ENCODE measurements around the gene CEBPA.
"Not testable (repeated sequence)": the region's sequence is repeated elsewhere in the genome, so short reads cannot be mapped to it uniquely, and the experiment has no call there.

Gene CEBPA

GRCh38 chr19:33323093-33323820 lies 20.9 kb upstream of the CEBPA start:
- DNase-seq: no peak

DNA sequence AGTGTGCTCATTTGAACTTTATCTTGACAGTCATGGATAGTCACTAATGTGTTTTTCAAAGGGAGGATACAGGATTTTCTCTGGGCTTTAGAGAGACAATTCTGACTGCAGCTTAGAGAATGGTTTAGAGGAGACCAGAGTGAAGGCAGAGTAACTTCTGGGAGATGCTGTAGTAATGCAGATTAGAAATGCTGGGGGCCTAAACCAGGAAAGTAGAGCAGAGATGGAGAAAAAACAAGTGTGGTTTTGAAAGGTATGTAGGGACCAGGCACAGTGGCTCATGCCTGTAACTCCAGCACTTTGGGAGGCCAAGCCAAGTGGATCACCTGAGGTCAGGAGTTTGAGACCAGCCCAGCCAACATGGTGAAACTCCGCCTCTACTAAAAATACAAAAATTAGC lies 18.3 kb upstream of the CEBPA start:
- DNase-seq: no peak

DNA sequence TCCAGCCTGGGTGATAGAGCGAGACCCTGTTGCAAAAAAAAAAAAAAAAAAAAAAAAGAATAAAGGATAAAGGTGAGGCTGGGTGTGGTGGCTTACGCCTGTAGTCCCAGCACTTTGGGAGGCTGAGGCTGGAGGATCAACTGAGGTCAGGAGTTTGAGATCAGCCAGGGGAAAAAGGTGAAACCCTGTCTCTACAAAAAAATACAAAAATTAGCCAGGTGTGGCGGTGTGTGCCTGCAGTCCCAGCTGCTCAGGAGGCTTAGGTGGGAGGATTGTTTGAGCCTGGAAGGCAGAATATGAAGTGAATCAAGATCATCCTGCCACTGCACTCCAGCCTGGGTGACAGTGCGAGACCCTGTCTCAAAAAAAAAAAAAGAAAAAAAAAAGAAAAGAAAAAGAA lies 15.7 kb upstream of the CEBPA start:
- DNase-seq: not testable (repeated sequence)

- no peak for DNase-seq
Measured at GRCh38 chr19:33317517-33317916, 15.2 kb upstream of the CEBPA start.

DNA sequence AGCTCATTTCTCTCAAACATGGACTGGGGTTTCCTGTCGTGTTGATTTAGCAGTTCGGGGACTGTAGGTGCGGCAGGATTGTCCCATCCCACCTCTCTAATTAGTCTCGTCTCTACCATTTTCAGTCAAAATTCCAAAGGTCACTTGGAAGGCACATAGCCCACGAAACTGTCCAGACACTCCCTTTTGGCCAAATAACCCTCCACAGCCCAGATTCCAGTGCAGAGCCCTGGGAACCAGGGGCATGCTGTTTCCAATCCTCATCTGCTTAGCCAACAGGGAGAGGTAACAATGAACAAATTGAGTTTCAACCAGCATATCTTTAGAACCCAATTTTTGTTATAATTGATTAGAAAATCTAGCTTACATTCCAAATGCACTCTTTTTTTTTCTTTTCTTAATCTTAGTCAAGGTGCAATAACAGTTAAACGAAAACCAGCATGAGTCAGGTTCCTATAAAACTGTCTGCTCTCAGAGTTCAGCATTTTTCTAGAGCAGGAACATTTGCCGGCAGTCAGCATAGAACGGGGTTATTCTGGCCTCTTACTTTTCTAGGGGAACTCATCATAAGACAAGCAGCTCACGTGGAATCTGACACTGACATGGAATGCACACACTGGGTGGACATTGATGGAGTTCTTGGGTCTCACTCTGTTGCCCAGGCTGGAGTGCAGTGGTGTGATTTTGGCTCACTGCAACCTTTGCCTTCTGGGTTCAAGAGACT lies 14.4 kb upstream of the CEBPA start:
- no peak for DNase-seq

- DNase-seq: not testable (repeated sequence)
Measured at GRCh38 chr19:33312808-33313207, 10.5 kb upstream of the CEBPA start.

- DNase-seq: no peak
Measured at GRCh38 chr19:33312065-33312464, 9.7 kb upstream of the CEBPA start.

- DNase-seq: peak; percentile 39
Measured at GRCh38 chr19:33311326-33311682, 9.0 kb upstream of the CEBPA start.

DNA sequence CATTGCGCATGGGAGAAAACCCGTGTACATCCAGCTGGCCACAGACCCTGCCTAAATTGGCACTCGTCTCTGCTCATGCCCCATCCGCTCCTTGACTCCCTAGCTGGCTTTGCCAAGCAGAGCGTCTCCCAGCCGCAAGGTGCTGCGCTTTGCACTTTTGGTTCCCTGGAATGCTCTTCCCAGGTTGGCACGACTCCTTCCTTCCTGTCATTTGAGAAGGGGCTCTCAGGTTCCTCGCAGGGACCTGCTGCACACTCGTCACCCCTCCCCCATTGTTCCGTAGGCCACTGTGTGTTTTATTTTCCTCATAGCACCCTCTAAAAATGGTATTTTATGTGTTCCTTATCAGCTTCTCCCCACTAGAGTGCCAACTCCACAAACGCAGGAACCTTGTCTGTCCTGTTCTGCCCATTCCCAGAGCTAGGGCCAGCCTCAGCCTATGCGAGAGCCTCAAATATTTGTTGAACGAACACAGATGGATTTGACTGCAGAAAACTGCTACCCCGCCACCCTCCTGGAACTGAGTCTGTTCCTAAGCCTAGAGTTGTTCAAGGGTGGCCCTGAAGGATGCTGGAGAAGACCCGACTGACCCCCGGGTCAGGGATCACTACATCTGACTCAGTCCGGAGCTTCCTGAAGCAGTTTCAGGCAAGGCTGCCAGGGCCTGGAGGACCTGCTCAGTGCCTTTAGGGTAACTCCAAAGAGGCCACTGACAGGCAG lies 8.4 kb upstream of the CEBPA start:
- DNase-seq: no peak

GRCh38 chr19:33309826-33310225 lies 7.5 kb upstream of the CEBPA start:
- no peak for DNase-seq

DNA sequence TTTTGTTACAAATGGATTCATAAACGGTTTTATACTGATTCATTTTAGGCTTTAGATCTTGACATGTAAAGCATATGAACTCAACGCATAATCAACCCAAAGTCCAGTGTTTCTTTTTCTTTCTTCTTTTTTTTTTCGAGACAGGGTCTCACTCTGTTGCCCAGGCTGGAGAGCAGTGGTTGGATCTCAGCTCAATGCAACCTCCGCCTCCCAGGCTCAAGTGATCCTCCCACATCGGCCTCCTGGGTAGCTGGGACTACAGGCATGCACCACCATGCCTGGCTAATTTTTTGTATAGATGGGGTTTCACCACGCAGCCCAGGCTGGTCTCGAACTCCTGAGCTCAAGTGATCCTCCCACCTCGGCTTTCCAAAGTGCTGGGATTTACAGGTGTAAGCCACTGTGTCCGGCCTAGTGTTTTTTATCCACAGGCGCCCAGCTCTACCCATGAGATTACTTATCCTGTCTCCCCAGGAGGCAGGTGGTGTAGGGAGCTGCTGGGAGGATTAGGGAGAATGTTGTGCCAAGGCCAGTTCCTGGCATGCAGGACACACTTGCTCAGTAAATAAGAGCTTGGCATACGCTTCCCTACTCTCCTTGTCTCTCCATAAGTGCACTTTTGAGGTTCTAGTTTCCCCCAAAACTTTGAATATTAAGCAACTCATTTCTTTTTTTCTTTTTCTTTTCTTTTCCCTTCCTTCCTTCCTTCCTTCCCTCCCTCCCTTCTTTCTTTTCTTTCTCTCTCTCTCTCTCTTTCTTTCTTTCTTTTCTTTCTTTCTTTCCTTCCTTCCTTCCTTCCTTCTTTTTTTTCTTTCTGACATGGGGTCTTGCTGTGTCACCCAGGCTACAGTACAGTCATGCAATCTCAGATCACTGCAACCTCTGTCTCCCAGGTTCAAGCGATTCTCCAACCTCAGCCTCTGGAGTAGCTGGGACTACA lies 4.8 kb upstream of the CEBPA start:
- DNase-seq: no peak

GRCh38 chr19:33306191-33306590 lies 3.9 kb upstream of the CEBPA start:
- no peak for DNase-seq

DNA sequence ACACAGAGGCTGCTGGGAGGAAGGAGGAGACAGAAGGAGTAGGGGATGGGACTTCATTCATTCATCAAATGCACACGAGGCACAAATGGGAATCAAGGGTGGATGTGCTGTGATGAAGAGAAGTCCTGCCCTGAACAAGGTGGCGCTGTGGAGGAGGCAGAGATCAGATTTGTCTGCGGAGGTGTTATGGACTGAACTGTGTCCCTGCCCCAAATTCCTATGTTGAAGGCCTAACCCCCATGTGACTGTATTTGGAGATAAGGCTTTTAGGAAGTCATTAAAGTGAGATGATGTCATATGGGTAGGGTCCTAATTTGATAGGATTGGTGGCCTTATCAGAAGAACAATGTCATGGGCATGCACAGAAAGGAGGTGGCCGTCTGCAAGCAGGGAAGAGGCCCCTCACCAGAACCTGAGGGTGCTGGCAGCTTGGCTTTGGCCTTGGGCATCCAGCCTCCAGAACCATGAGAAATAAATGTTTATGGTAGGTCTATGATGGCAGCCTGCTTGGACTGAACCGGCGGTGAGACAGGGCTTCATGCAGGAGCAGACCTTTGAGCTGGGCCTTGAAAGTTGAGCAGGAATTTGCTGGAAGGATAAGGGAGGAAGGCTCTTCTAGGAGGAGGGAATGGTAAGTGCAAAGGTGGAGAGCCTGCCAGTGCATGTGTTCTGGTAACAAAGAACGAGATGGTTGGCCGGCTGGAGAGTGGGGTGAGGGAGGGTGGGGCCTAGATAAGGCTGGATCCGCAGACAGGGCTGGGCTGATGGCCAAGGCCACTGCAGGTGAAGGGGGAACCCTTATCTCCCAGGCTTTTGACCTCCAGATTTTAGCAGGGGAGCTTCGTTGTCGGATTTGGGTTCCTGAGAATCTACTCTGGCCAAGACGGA lies 2.7 kb upstream of the CEBPA start:
- no peak for DNase-seq

- DNase-seq: no peak
Measured at GRCh38 chr19:33304371-33304759, 2.0 kb upstream of the CEBPA start.

- no peak for DNase-seq
Measured at GRCh38 chr19:33303791-33304345, 1.5 kb upstream of the CEBPA start.

GRCh38 chr19:33302974-33303790 lies 848 bp upstream of the CEBPA start:
- peak; percentile 15 for DNase-seq

- no peak for DNase-seq
Measured at GRCh38 chr19:33301900-33302174, 497 bp downstream of the CEBPA start.

DNA sequence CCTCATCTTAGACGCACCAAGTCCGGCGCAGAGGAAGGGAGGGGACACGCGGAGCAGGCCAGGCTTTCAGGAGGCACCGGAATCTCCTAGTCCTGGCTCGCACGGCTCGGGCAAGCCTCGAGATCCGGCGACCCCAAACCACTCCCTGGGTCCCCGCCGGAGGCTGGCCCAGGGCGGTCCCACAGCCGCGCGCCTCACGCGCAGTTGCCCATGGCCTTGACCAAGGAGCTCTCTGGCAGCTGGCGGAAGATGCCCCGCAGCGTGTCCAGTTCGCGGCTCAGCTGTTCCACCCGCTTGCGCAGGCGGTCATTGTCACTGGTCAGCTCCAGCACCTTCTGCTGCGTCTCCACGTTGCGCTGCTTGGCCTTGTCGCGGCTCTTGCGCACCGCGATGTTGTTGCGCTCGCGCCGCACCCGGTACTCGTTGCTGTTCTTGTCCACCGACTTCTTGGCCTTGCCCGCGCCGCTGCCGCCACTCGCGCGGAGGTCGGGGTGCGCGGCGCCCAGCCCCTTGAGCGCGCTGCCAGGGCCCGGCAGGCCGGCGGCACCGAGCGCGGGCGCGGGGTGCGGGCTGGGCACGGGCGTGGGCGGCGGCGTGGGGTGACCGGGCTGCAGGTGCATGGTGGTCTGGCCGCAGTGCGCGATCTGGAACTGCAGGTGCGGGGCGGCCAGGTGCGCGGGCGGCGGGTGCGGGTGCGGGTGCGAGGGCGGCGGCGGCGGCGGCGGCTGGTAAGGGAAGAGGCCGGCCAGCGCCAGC lies 1.0 kb downstream of the CEBPA start:
- no peak for DNase-seq

GRCh38 chr19:33300894-33301143 lies 1.5 kb downstream of the CEBPA start:
- no peak for DNase-seq
